SH-SY5Y (cell line): ENCODE data around the gene ADAT1.

Experiments used
- GATA2 ChIP-seq: IDR thresholded peaks from 2 replicates; pipeline ENCODE4 v1.6.1; 2011; ENCODE audit warnings: mild to moderate bottlenecking, low read depth, low read length
- GATA3 ChIP-seq: IDR thresholded peaks from 2 replicates; pipeline ENCODE4 v1.6.1; 2011; ENCODE audit warnings: low read depth, mild to moderate bottlenecking, low read length, moderate library complexity

Gene ADAT1

GRCh38 chr16:75593825-75594820 is 29.0 kb downstream of the ADAT1 start:
- no peak for TF ChIP-seq GATA2
- no peak for TF ChIP-seq GATA3

- TF ChIP-seq GATA3 (no peak), GATA2 (no peak)
Measured at GRCh38 chr16:75593308-75593707, 29.8 kb downstream of the ADAT1 start.

DNA sequence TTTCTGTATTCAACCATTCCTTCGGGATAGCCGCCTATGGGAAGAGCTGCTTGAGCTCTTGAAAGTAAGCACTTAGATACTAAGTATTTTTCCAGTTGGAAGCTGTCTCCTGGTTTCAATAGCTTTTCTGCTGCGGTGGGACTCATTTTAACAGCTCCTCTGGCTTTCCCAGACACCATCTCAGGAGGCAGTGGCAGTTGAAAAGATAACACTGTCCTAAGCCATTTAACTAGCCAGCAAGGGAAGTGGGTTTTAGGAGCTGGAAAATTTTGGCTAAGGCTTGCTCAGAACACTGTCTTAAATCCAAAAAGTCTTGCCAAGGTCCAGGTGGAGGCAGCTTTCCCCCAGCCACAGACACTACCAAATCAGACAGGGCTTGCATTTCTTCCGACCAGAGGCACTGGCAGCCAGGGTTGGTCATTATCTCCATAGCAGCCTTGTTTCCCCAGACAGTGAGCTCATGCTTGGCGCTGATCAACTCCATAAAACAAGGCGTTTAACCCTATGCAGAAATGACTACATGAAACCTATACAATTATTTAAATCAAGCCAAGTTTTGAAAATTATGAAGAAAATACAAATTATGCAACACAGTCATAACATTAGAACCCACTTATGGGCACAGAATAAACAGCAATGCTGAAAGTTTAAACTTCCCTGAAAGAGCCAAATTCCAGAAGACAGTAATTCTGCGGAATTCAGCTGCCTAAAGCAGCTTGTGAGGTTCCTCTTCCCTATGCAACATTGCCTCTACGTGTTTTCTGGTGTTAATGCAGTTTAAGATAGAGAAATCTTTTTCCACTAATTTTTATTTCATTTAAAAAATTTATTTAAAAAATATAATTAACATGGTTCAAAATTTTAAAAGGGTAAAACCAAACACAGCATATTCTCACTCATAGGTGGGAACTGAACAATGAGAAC is 31.9 kb downstream of the ADAT1 start:
- TF ChIP-seq GATA3 (no peak), GATA2 (no peak)

GRCh38 chr16:75589306-75589705 is 33.8 kb downstream of the ADAT1 start:
- TF ChIP-seq GATA3: no peak
- no peak for TF ChIP-seq GATA2

DNA sequence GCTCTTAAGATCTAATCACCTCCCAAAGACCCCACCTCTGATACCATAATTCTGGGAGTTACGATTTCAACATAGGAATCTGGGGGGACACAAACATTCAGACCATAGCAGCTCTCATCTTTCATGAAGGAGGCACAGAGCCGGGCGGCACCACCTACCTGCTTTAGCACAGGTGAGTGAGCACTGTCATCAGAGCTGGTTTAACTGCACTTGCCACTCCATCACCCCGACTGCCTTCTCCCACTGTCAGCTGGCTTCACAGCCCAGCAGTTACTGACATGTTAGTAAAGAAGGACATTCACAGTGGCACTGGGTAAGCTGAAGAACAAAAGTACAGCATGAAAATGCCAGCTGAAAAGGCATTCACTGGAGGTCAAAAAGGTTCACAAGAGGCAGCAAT is 34.4 kb downstream of the ADAT1 start:
- TF ChIP-seq GATA3 (no peak), GATA2 (no peak)

DNA sequence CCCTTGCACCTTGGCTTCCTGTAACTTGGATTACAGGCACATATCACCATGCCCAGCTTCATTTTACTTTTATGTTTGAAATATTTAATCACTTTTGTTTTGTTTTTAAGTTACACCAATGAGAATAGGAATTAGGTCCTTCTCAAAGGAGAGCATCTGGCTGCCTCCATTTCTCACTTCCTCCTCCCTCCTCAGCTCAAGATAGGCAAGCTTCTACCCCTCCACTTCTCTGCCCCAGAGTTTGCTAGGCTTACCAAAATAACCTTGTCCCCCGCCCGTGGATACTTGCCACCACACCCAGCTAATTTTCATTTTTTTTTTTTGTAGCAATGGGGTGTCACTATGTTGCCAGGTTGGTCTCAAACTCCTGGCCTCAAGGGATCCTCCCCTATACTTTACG is 39.0 kb downstream of the ADAT1 start:
- no peak for TF ChIP-seq GATA2
- no peak for TF ChIP-seq GATA3

DNA sequence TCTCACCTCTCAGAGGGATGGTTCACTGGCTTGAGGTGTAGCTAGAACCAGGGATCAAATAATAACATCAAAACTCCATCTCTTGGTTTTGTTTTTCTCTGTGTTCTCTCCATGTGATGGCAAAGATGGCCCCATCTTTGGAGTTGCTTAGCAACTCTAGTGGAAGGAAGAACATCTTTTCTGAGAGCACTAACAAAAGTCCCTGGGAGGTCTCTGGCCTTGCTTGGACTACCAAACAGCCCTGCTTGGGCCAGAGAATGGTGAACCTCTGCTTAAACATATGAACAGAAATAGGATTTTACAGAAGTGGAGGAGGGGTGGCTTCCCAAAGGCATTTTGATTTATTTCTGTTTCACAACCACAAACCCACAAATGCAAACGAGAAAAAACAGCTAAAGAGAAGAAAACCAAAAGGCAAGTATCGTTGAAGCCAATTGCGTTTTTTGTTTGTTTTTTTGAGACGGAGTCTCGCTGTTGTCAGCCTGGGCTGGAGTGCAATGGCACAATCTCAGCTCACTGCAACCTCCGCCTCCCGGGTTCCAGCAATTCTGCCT is 43.7 kb downstream of the ADAT1 start:
- TF ChIP-seq GATA3 (no peak), GATA2 (no peak)

- TF ChIP-seq GATA3 (no peak), GATA2 (no peak)
Measured at GRCh38 chr16:75578725-75579124, 44.4 kb downstream of the ADAT1 start.

DNA sequence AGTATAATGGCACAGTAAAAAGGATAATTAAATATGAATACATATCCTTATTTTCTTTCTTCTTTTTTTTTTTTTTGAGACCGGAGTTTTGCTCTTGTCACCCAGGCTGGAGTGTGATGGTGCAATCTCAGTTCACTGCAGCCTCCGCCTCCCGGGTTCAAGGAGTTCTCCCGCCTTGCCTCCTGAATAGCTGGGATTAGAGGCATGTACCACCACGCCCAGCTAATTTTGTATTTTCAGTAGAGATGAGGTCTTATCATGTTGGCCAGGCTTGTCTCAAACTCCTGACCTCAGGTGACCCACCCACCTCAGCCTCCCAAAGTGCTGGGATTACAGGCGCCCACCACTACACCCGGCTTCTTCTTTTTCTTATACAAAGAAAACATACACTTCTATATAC is 44.9 kb downstream of the ADAT1 start:
- TF ChIP-seq GATA3: no peak
- TF ChIP-seq GATA2: no peak

DNA sequence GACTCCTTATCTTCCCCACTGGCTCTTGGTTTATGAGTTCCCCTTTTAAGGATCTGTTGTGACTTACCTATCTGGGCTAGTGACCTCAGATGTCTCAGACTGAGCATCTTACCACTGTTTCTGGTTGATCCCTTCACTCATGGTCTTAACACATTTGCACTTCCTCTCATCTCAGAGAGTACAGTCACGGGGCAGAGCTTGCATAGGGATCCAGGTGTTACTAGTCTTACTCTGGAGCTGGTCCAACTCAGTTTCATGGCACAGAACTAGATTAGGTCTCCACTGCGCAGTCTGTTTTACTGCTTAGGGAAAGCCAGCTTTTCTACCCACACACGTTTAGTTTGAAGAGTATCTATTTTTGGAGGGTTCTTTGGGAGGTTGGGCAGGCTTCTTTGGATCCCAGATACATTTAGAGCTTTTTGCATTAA is 46.7 kb downstream of the ADAT1 start:
- no peak for TF ChIP-seq GATA3
- no peak for TF ChIP-seq GATA2

DNA sequence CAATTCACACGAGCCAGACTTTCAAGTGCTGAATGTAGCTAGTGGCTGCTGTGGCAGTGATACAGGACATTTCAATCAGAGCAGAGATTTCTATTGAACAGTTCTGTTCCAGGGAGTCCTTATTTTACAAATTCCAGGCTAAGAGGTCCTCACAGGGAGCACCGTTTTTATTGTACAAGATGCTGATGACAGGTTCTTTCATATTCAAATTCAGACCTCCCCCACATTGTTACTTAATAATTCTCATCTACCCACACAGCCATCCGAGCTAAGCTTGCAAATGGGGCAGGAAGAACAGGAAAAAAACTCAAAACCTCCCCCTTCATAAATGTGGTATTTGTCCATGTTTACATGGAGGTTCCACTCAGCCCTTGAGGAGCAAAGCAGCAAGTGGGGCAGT is 47.1 kb downstream of the ADAT1 start:
- TF ChIP-seq GATA3 (no peak), GATA2 (no peak)

DNA sequence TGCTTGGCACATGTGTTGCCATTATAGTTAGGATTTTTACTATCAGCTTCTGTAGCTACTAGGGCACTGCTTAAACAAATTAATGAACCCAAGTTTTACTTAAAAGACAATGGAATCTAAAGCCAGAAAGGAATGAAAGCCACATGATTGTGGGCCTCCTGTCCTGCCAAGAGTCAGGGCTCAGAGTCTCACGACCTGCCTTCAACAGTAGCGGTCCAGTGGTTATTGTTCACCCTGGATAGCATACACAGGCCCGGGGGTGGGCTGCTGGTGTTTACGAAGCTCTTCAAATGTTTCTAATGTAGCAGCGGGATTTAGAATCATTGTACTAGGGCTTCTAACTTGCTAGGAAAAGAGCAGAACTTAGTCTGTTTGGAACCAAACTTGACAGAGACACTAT is 49.1 kb downstream of the ADAT1 start:
- TF ChIP-seq GATA3 (no peak), GATA2 (no peak)

DNA sequence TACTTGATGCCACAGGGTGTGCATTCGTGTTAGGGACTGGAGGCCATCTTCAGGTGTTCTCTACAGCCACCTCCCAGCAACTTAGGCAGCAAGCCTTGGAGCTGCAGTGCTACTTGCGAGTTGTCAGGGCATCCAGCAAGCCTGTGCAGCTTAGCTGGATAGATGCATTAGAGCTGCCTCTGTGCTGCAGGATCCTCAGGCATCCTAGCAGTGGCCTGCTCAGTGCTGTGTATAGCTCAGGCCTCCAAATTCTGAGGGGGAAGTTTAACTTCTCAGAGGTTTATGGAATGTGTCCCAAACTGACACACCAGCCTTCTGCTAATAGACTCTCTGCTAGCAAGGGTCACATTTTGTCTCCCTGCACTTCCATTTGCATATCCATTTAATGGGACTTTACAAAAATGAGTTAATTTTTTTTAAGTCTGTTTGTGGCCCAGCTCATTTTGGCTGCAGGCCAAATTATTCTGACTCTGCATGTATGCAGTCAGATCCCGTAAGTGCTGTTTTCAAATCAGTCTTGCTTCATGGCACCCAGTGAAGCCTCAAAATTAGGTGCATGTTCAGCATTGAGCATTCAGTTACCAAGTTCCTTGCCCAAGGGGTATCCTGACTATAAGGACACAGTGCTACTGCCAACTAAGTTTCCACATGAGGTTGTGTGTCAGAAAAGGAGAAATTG is 50.1 kb downstream of the ADAT1 start:
- TF ChIP-seq GATA2 (no peak), GATA3 (no peak)
